Neural cell (in vitro differentiated cells): ENCODE results near the gene RBM38. TPM values are rescaled to one million over a fixed set of nuclear protein-coding genes. Genes with fewer than 3 reads are reported as not detected.

Source experiments
- H2AFZ ChIP-seq: fragments of 200-600, 300-800 bp; sonication (generic), shearing (Covaris generic); 2 replicates; pipeline ENCODE4 v1.6.0; 2014; ENCODE audit warnings: low read depth, mild to moderate bottlenecking, antibody characterized with exemption, low read length, moderate library complexity
- H3F3A ChIP-seq: fragments of 200-600 bp; shearing (Covaris generic); 2 replicates; pipeline ENCODE4 v1.6.1; 2016; ENCODE audit warnings: mild to moderate bottlenecking, moderate library complexity, mixed read lengths, antibody characterized with exemption, low read length; ENCODE audit not compliant: insufficient read depth, poor library complexity, severe bottlenecking
- H3K27ac ChIP-seq: fragments of 200-600, 300-800 bp; sonication (generic), shearing (Covaris generic); 2 replicates; pipeline ENCODE4 v1.5.1; 2014; ENCODE audit warnings: mild to moderate bottlenecking, low read length, moderate library complexity
- H3K27me3 ChIP-seq: fragments of 300-800, 200-600 bp; sonication (generic), shearing (Covaris generic); 2 replicates; pipeline ENCODE4 v1.6.0; 2014; ENCODE audit warnings: mild to moderate bottlenecking, low read depth, low read length, moderate library complexity; ENCODE audit not compliant: insufficient read depth
- H3K36me3 ChIP-seq: fragments of 300-800, 200-600 bp; sonication (generic), shearing (Covaris generic); 2 replicates; pipeline ENCODE4 v1.5.1; 2014; ENCODE audit warnings: mild to moderate bottlenecking, antibody characterized with exemption, low read length, moderate library complexity; ENCODE audit not compliant: insufficient read depth
- H3K4me2 ChIP-seq: fragments of 300-800, 200-600 bp; sonication (generic), shearing (Covaris generic); 2 replicates; pipeline ENCODE4 v1.6.0; 2014; ENCODE audit warnings: mild to moderate bottlenecking, low read length
- H3K4me3 ChIP-seq: fragments of 300-800, 200-600 bp; sonication (generic), shearing (Covaris generic); 2 replicates; pipeline ENCODE4 v1.5.1; 2014; ENCODE audit warnings: mild to moderate bottlenecking, low read length, moderate library complexity
- H3K79me2 ChIP-seq: fragments of 200-600 bp; shearing (Covaris generic); replicated peaks from 2 replicates; pipeline ENCODE4 v1.6.0; 2014; ENCODE audit warnings: mild to moderate bottlenecking, low read length, moderate library complexity; ENCODE audit not compliant: insufficient read depth
- H3K9ac ChIP-seq: fragments of 300-800, 200-600 bp; sonication (generic), shearing (Covaris generic); 2 replicates; pipeline ENCODE4 v1.6.1; 2016; ENCODE audit warnings: mild to moderate bottlenecking, low read length, mixed read lengths
- H3K9me2 ChIP-seq: fragments of 200-600 bp; shearing (Covaris generic); 2 replicates; pipeline ENCODE4 v1.6.1; 2016; ENCODE audit warnings: mild to moderate bottlenecking, low read length, mixed read lengths; ENCODE audit not compliant: insufficient read depth
- H3K9me3 ChIP-seq: fragments of 200-600, 300-800 bp; sonication (generic), shearing (Covaris generic); 2 replicates; pipeline ENCODE4 v1.6.1; 2016; ENCODE audit warnings: mild to moderate bottlenecking, mixed run types, low read length, moderate library complexity, mixed read lengths
- H4K20me1 ChIP-seq: fragments of 200-600 bp; shearing (Covaris generic); 2 replicates; pipeline ENCODE4 v1.6.1; 2016; ENCODE audit warnings: mild to moderate bottlenecking, mixed run types; ENCODE audit not compliant: insufficient read depth
- EP300 ChIP-seq: fragments of 450-650 bp; conservative IDR thresholded peaks from 2 replicates; pipeline ENCODE4 v1.6.1; 2014; ENCODE audit warnings: antibody characterized with exemption, mild to moderate bottlenecking, moderate library complexity; ENCODE audit not compliant: poor library complexity, severe bottlenecking
- EZH2 ChIP-seq: fragments of 200-600, 300-800 bp; shearing (Covaris generic), sonication (generic); IDR thresholded peaks from 2 replicates; pipeline ENCODE4 v1.6.1; 2014; ENCODE audit warnings: antibody characterized with exemption, low read length, borderline replicate concordance, mild to moderate bottlenecking; ENCODE audit not compliant: insufficient read depth, poor library complexity, severe bottlenecking
- MXI1 ChIP-seq: fragments of 450-650 bp; conservative IDR thresholded peaks from 2 replicates; pipeline ENCODE4 v1.6.1; 2014; ENCODE audit warnings: antibody characterized with exemption, mild to moderate bottlenecking; ENCODE audit not compliant: poor library complexity, severe bottlenecking
- POLR2AphosphoS5 ChIP-seq: IDR thresholded peaks from 2 replicates; pipeline ENCODE4 v1.6.1; 2012
- RAD21 ChIP-seq: fragments of 450-650 bp; conservative IDR thresholded peaks from 2 replicates; pipeline ENCODE4 v1.6.1; 2014; ENCODE audit warnings: antibody characterized with exemption, mild to moderate bottlenecking, moderate library complexity
- SMC3 ChIP-seq: fragments of 450-650 bp; conservative IDR thresholded peaks from 2 replicates; pipeline ENCODE4 v1.6.1; 2014; ENCODE audit warnings: antibody characterized with exemption, mild to moderate bottlenecking, moderate library complexity; ENCODE audit not compliant: poor library complexity
- TAF1 ChIP-seq: IDR thresholded peaks from 2 replicates; pipeline ENCODE4 v1.6.1; 2012; ENCODE audit warnings: low read depth
- polyA plus RNA-seq: library from polyadenylated mRNA; depleted of rRNA; stranded (reverse); fragments of >200 nt; gene quantifications from 2 replicates; pipeline ENCODE4 v1.2.3, GENCODE V29; 2014
- TF ChIP-seq, protein P1 (sequence below): fragments of 450-650 bp; IDR thresholded peaks from 2 replicates; pipeline ENCODE4 v1.5.1; 2014; ENCODE audit warnings: antibody characterized with exemption, mild to moderate bottlenecking, moderate library complexity; ENCODE audit not compliant: poor library complexity, severe bottlenecking
- TF ChIP-seq, protein P2 (sequence below): IDR thresholded peaks from 2 replicates; pipeline ENCODE4 v1.6.1; 2012; ENCODE audit warnings: borderline replicate concordance

Gene RBM38
- polyA plus RNA-seq, 1 donor from 2014 or later = 19.0 TPM

DNA sequence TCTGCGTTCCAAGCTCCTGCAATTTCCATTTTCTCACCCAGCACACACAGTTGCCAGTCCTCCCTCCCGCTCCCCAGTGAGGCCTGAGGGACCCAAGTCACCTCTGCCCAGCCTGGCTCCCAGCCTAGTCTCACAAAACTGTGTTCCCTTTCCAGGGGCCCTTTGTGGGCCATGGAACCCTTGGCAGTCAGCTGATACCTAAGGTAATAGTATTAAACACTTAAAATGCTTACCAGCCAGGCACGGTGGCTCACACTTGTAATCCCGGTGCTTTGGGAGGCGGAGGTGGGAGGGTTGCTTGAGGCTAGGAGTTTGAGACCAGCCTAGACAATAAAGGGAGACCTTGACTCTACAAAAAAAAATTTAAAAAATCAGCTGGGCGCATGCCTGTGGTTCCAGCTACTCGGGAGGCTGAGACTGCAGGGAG is 3.2 kb upstream of the RBM38 start:
- Histone ChIP-seq H3K9me3 (no peaks in the 10 kb centered on the region), H3K9me2 (no peaks in the 10 kb centered on the region), H2AFZ (no peak overlapping the region), H3K36me3 (no peaks in the 10 kb centered on the region), H3K9ac (no peak overlapping the region), H3K79me2 (no peaks in the 10 kb centered on the region), H3K4me3 (no peak overlapping the region), H3K27ac (no peak overlapping the region), H3K27me3 (peaks cover 8% of the 10 kb centered on the region), H4K20me1 (no peaks in the 10 kb centered on the region), H3F3A (no peaks in the 10 kb centered on the region), H3K4me2 (no peak overlapping the region)
- TF ChIP-seq, protein P1, sequence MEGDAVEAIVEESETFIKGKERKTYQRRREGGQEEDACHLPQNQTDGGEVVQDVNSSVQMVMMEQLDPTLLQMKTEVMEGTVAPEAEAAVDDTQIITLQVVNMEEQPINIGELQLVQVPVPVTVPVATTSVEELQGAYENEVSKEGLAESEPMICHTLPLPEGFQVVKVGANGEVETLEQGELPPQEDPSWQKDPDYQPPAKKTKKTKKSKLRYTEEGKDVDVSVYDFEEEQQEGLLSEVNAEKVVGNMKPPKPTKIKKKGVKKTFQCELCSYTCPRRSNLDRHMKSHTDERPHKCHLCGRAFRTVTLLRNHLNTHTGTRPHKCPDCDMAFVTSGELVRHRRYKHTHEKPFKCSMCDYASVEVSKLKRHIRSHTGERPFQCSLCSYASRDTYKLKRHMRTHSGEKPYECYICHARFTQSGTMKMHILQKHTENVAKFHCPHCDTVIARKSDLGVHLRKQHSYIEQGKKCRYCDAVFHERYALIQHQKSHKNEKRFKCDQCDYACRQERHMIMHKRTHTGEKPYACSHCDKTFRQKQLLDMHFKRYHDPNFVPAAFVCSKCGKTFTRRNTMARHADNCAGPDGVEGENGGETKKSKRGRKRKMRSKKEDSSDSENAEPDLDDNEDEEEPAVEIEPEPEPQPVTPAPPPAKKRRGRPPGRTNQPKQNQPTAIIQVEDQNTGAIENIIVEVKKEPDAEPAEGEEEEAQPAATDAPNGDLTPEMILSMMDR = no peak
- TF ChIP-seq EP300 (no peak), TAF1 (no peak), MXI1 (no peak), EZH2 (no peak), SMC3 (no peak)
- TF ChIP-seq, protein P2, sequence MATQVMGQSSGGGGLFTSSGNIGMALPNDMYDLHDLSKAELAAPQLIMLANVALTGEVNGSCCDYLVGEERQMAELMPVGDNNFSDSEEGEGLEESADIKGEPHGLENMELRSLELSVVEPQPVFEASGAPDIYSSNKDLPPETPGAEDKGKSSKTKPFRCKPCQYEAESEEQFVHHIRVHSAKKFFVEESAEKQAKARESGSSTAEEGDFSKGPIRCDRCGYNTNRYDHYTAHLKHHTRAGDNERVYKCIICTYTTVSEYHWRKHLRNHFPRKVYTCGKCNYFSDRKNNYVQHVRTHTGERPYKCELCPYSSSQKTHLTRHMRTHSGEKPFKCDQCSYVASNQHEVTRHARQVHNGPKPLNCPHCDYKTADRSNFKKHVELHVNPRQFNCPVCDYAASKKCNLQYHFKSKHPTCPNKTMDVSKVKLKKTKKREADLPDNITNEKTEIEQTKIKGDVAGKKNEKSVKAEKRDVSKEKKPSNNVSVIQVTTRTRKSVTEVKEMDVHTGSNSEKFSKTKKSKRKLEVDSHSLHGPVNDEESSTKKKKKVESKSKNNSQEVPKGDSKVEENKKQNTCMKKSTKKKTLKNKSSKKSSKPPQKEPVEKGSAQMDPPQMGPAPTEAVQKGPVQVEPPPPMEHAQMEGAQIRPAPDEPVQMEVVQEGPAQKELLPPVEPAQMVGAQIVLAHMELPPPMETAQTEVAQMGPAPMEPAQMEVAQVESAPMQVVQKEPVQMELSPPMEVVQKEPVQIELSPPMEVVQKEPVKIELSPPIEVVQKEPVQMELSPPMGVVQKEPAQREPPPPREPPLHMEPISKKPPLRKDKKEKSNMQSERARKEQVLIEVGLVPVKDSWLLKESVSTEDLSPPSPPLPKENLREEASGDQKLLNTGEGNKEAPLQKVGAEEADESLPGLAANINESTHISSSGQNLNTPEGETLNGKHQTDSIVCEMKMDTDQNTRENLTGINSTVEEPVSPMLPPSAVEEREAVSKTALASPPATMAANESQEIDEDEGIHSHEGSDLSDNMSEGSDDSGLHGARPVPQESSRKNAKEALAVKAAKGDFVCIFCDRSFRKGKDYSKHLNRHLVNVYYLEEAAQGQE = no peak

DNA sequence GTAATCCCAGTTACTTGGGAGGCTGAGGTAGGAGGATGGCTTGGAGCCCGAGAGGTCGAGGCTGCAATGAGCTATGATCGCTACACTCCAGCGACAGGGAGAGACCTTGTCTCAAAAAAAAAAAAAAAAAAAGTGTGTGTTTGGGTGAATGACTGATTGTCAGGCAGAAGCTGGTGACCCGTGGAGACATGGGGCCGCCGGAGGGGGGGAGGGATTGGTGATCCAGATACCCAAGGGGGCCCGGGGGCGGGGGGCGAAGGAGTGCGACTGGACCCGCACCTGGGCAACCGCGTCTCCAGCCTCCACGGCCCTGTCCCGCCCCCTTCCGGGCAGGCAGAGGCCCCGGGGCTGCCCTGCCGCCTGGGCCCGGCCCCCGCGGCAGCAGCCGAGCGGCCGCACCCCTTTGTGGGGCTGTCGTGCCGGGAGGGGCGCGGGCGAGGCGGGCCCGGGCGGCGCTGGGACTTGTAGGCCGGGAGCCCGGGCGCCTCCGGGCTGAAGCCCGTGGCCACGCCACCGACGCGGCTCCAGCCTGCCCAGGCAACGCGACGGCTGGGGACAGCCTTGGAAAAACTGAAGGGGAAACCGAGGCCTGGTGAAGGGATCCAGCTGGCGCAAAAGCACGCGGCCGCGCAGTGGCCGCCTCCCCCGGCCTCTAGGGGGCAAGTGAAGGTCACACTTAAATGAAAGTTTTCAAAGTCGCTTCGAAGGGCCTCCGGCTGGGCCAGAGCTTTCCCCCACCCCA is 2.1 kb upstream of the RBM38 start:
- Histone ChIP-seq H3K27ac (no peak overlapping the region), H3K36me3 (no peaks in the 10 kb centered on the region), H3K9ac (no peak overlapping the region), H3K9me2 (no peaks in the 10 kb centered on the region), H2AFZ (no peak overlapping the region), H3K79me2 (no peaks in the 10 kb centered on the region), H3F3A (no peaks in the 10 kb centered on the region), H3K4me3 (no peak overlapping the region), H3K27me3 (peaks cover 8% of the 10 kb centered on the region), H3K9me3 (no peaks in the 10 kb centered on the region), H3K4me2 (no peak overlapping the region), H4K20me1 (no peaks in the 10 kb centered on the region)
- TF ChIP-seq EZH2 (no peak), TAF1 (no peak), POLR2AphosphoS5 (no peak), MXI1 (no peak), EP300 (no peak), RAD21 (no peak), SMC3 (no peak)
- TF ChIP-seq, protein P1 = no peak
- TF ChIP-seq, protein P2 = no peak
